Heart right ventricle (tissue), 16 donors: ENCODE data around the gene DDX24. TPM values are rescaled to one million over a fixed set of nuclear protein-coding genes. Genes with fewer than 3 reads are reported as not detected.

Experiments
- ATAC-seq, 8 donors: fragments of 200-7000 bp; cut with Tn5 transposase; one replicate each; pipeline ENCODE4 v1.9.1; 2020; ENCODE audit warnings: mild to moderate bottlenecking in 8 of 8, moderate library complexity in 8 of 8, moderate number of reproducible peaks in 1 of 8
- DNase-seq, 2 donors: peaks; one replicate each; pipeline ENCODE4 v3.0.0-alpha.2; 2020
- H3K27ac ChIP-seq, 10 donors: fragments of 200-600 bp; sonication (generic) in 2 of 10; one replicate each; pipeline versions ENCODE4 v1.5.0 to v1.8.0; 2020 to 2022; ENCODE audit warnings: mild to moderate bottlenecking in 3 of 10
- H3K27me3 ChIP-seq, 7 donors: fragments of 200-600 bp; one replicate each; pipeline ENCODE4 v1.8.0; 2021 to 2022; ENCODE audit warnings: mild to moderate bottlenecking in 2 of 7
- H3K36me3 ChIP-seq, 9 donors: fragments of 200-600 bp; sonication (generic) in 1 of 9; one replicate each; pipeline versions ENCODE4 v1.5.0 to v1.8.0; 2020 to 2022; ENCODE audit warnings: mild to moderate bottlenecking in 2 of 9
- H3K4me1 ChIP-seq, 9 donors: fragments of 200-600 bp; sonication (generic) in 1 of 9; one replicate each; pipeline versions ENCODE4 v1.5.0 to v1.8.0; 2020 to 2022; ENCODE audit warnings: mild to moderate bottlenecking in 4 of 9
- H3K4me3 ChIP-seq, 10 donors: fragments of 200-600 bp; sonication (generic) in 2 of 10; one replicate each; pipeline versions ENCODE4 v1.5.0 to v1.8.0; 2020 to 2022; ENCODE audit warnings: mild to moderate bottlenecking in 7 of 10, moderate library complexity in 2 of 10
- H3K9me3 ChIP-seq, 11 donors: fragments of 200-600 bp in 10 of 11; sonication (generic) in 2 of 11; one replicate each; pipeline versions ENCODE4 v1.5.0 to v1.8.0; 2013 to 2022; ENCODE audit warnings: mild to moderate bottlenecking in 2 of 11, control low read depth in 1 of 11, moderate library complexity in 1 of 11
- WGBS, 2 donors: extraction: QIAGEN DNeasy Blood & Tissue Kit; methylation state at CpG; one replicate each; pipeline ENCODE4 v1.1.7; 2013; ENCODE audit warnings: inconsistent platforms in 1 of 2; 5-methylcytosine and 5-hydroxymethylcytosine counted together
- intact Hi-C, 10 donors: fragments of 100-400 bp; cut with DNase I; formaldehyde crosslinking; loops; one replicate each; pipeline versions ENCODE4 v1.11.1 to v1.14.2; 2022
- polyA plus RNA-seq, 2 donors: library from polyadenylated mRNA; stranded (reverse); fragments of 200-250 nt; gene quantifications; one replicate each; pipeline ENCODE4 v1.2.3, GENCODE V29; 2013
- total RNA-seq, 10 donors: library from RNA; stranded (reverse); fragmentation: NEBNext Ultra II Directional in 3 of 10; extraction: Animal tissue kit (Norgen Biotek cat#: 25700) in 3 of 10; gene quantifications; one replicate each; pipeline versions ENCODE4 v1.2.1 to v1.2.4, GENCODE V29; 2021 to 2023
- TF ChIP-seq, protein P1 (sequence below), 9 donors: fragments of 200-600 bp; sonication (generic) in 2 of 9; IDR thresholded peaks; one replicate each; pipeline versions ENCODE4 v1.5.0 to v1.8.0; 2021 to 2022; ENCODE audit warnings: antibody characterized with exemption in 9 of 9, mild to moderate bottlenecking in 5 of 9, moderate library complexity in 1 of 9
- donor health status: Arrhythmogenic right ventricular cardiomyopathy.
- donor health status: ischemic (EF 13 %, LVEDD 7.1; RV severe dilation, severe dysfunction).
- donor health status: healthy with polysubstance abuse.
- donor health status: DM: no; HTN: yes; CAD: no.
- donor health status: DM: no; HTN: no; CAD: no.
- donor health status: ischemic (EF 25% LVEDD 6.9; RV normal size, moderate dysfunction).
- donor health status: ischemic (EF 25% LVEDD 5.7; RV mildly dilated, moderate dysfunction).
- donor health status: healthy.
- donor health status: DM: yes; HTN: yes; CAD: no.
- donor health status: Ischemic cardiomyopathy.
- donor health status: ischemic (EF 35%, LVEDD 5.7; RV mildly dilated, moderate dysfunction).
- donor health status: nonischemic (EF 11% LVEDD 7.7; RV severe dilation, severe dysfunction).
- donor health status: DM: yes; HTN: yes; CAD: no.
- donor health status: PGD.
- donor health status: ischemic (EF 29% LVEDD 5.4; RV normal size, mild dysfunction).
- donor health status: nonischemic (EF 23%, LVEDD 6.1; RV moderate dilation, normal function).

The DDX24 gene
- total and polyA plus RNA-seq, 12 donors, result 94.1 to 269 (median 234) TPM

GRCh38 chr14:94031883-94032279, 49.1 kb downstream of the DDX24 start:
- Histone ChIP-seq H3K27ac (no peak overlapping the region), H3K9me3 (peaks cover 0 to 5% (median 0%) of the 10 kb centered on the region in 11 donors), H3K27me3 (no peaks in the 10 kb centered on the region), H3K4me1 (peaks cover 0 to 24% (median 1%) of the 10 kb centered on the region in 9 donors), H3K36me3 (no peaks in the 10 kb centered on the region), H3K4me3 (no peak overlapping the region)
- ATAC-seq (no peak), DNase-seq (no peak)
- 82 to 93% methylated on average over 7 of the region's 7 CpGs for WGBS, 2 donors
- intact Hi-C loops, result no loop called here
- TF ChIP-seq, protein P1, sequence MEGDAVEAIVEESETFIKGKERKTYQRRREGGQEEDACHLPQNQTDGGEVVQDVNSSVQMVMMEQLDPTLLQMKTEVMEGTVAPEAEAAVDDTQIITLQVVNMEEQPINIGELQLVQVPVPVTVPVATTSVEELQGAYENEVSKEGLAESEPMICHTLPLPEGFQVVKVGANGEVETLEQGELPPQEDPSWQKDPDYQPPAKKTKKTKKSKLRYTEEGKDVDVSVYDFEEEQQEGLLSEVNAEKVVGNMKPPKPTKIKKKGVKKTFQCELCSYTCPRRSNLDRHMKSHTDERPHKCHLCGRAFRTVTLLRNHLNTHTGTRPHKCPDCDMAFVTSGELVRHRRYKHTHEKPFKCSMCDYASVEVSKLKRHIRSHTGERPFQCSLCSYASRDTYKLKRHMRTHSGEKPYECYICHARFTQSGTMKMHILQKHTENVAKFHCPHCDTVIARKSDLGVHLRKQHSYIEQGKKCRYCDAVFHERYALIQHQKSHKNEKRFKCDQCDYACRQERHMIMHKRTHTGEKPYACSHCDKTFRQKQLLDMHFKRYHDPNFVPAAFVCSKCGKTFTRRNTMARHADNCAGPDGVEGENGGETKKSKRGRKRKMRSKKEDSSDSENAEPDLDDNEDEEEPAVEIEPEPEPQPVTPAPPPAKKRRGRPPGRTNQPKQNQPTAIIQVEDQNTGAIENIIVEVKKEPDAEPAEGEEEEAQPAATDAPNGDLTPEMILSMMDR (IDR thresholded peaks at IDR 0.05), result no peak

GRCh38 chr14:94031161-94031882, 49.7 kb downstream of the DDX24 start:
- H3K4me1 ChIP-seq, result peaks cover 0 to 28% (median 5%) of the 10 kb centered on the region in 9 donors
- H3K36me3 ChIP-seq, result no peaks in the 10 kb centered on the region
- 93% methylated on average over 8 of the region's 8 CpGs for WGBS, 2 donors
- intact Hi-C loops, result no loop called here
- no peaks in the 10 kb centered on the region for H3K27me3 ChIP-seq
- TF ChIP-seq, protein P1 (IDR thresholded peaks at IDR 0.05), result no peak
- peaks cover 0 to 5% (median 0%) of the 10 kb centered on the region in 11 donors for H3K9me3 ChIP-seq
- no peak overlapping the region for H3K27ac ChIP-seq
- ATAC-seq (no peak), DNase-seq (no peak)
- no peak overlapping the region for H3K4me3 ChIP-seq

DNA sequence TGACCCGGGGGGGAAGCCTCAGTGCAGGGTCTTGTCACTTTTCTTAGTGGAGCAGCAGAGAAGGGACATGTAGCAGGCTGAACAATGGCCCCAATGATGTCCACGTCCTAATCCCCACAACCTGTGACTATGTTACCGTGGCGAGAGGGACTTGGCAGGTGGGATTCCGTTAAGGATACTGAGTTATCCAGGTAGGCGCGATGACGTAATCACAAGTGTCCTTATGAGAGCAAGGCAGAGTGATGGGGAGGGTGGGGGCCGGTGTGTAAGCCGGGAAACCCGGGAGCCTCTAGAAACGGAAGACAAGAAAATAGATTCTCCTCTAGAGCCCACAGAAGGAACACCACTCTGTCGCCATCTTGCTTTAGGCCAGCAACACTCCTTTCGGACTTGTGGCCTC, 50.4 kb downstream of the DDX24 start:
- H3K36me3 ChIP-seq, result no peaks in the 10 kb centered on the region
- ATAC-seq (no peak), DNase-seq (no peak)
- H3K9me3 ChIP-seq, result peaks cover 0 to 5% (median 0%) of the 10 kb centered on the region in 11 donors
- intact Hi-C loops, result no loop called here
- no peak overlapping the region for H3K27ac ChIP-seq
- no peak overlapping the region for H3K4me3 ChIP-seq
- peaks cover 0 to 28% (median 6%) of the 10 kb centered on the region in 9 donors for H3K4me1 ChIP-seq
- 85 to 90% methylated on average over 14 of the region's 14 CpGs for WGBS, 2 donors
- no peaks in the 10 kb centered on the region for H3K27me3 ChIP-seq
- TF ChIP-seq, protein P1 (IDR thresholded peaks at IDR 0.05), result no peak

DNA sequence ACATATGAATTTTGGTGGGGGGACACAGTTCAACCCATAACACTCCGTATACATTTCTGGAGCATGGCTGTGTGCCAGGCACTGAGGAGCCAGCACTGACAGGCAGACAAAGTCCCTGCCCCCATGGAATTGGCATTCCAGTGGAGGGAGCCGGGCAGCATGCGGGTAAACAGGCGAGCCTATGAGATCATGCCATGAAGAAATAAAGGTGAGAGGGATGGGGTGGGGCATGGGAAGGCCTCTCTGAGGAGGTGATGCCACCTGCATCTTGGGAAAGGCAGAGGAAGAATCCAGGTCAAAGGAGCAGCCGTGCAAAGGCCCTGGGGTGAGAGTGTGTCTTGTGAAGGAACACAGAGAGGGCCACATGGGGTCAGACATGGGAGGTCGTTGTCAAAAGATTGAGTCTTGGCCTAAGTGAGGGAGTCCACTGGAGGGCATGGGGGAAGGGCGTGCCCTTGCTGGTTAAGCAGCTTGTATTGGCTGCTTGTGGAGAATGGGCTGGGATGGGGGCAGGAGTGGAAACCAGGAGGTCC, 51.3 kb downstream of the DDX24 start:
- Histone ChIP-seq H3K27me3 (no peaks in the 10 kb centered on the region), H3K27ac (no peak overlapping the region), H3K4me3 (no peak overlapping the region), H3K9me3 (peaks cover 0 to 4% (median 0%) of the 10 kb centered on the region in 11 donors), H3K4me1 (peaks cover 0 to 28% (median 6%) of the 10 kb centered on the region in 9 donors), H3K36me3 (no peaks in the 10 kb centered on the region)
- 78 to 90% methylated on average over 7 of the region's 7 CpGs for WGBS, 2 donors
- no peak for DNase-seq
- TF ChIP-seq, protein P1 (IDR thresholded peaks at IDR 0.05), result no peak
- intact Hi-C loops, result loop anchor here in 2 of 10 donors (5.0 kb wide), 1 partner anchor 53 kb away; the partner anchor contains the start of genes DDX24 (in 2 of the 2) and IFI27L1 (in 2 of the 2)
- ATAC-seq, result no peak
